Astrocyte of the cerebellum (primary cell): ENCODE data around the gene PPP1R12B.
"Not testable (repeated sequence)": the region's sequence is repeated elsewhere in the genome, so short reads cannot be mapped to it uniquely, and the experiment has no call there.

ENCODE experiments used
- DNase-seq: peaks from one replicate; pipeline ENCODE4 v3.0.0-alpha.2; 2011; ENCODE audit warnings: low read depth
- H3K4me3 ChIP-seq: 2 replicates; pipeline ENCODE4 v1.5.1; 2011; ENCODE audit warnings: mild to moderate bottlenecking, low read depth, low read length, moderate library complexity
- CTCF ChIP-seq: IDR thresholded peaks from 2 replicates; pipeline ENCODE4 v1.5.1; 2012; ENCODE audit warnings: low read length, low read depth, moderate library complexity, mild to moderate bottlenecking; ENCODE audit errors: missing control alignments
- in situ Hi-C: cut with HindIII; loops from 2 replicates; pipeline ENCODE4 v1.10.0; 2017; ENCODE audit warnings: low sequenced_read_pairs

Gene PPP1R12B

DNA sequence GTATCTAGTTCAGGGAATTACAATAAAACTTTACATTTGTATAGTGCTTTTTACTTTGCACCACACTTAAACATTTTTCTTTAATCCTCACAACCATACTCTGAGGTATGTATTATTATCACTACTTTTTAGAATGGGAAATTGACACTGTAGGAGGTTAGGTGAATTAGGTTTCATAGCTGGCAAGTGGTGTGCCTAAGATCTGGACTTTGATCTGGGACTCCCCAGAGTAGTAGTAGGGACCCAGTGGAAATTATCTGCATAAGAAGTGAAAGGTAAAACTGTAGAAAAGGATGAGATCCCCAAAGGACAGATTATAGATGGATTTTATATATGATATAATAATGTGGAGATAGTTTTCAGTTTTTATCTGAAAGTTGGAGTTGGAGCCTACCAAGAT, 85.6 kb downstream of the PPP1R12B start:
- DNase-seq: no peak
- H3K4me3 ChIP-seq: no peak overlapping the region
- in situ Hi-C loops: no loop called here
- TF ChIP-seq CTCF: no peak

DNA sequence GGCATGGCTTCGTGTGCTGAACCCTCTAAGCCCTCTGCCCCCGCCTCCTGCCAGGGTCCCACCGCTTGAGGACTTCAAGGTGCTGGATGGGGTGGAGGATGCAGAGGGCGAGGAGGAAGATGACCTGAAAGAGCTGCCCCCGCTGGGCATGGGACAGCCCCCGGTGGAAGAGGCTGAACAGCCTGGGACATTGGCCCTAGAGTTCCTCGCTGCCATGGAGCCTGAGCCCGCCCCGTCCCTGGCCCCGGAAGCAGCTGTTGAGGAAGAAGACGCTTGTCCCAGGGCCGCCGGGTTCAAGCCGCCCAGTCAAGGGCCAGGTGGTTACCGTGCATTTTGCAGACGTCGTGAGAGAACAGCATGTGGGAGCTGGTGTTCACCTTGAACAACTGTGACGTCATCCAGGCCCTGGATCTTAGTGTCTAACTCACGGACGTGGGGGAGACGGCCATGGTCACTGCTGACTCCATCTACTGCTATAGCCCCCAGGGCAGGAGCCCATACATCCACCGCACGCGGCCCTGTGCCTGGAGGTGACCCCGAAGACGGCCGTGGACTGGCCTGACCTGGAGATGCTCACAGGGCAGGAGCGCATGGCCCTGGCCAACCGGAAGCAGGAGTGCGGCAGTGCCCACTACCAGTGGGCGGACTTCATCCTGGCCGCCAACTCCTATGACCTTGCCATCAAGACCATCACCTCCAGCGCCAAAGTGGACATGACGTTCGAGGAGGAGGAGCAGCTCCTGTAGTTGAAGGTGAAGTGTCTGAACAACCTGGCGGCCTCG, 90.1 kb downstream of the PPP1R12B start:
- no peak for DNase-seq
- TF ChIP-seq CTCF: no peak
- in situ Hi-C loops: no loop called here
- no peak overlapping the region for H3K4me3 ChIP-seq

DNA sequence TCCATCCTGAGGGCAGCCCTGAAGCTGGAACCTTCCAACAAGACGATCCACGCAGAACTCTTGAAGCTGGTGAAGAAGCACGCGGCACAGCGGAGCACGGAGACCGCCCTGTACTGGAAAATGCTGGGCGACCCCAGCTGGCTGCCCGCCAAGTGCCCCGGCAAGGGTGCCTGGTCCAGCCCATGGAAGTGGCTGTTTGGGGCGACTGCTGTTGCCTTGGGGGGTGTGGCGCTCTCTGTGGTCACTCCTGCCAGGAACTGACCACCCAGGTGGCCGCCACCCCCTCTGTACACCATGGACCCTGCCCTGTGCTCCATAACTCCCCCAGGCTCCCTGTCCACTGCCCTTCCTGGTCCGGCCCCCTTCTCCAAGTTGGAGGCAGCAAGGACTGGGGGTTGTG, 90.8 kb downstream of the PPP1R12B start:
- H3K4me3 ChIP-seq: no peak overlapping the region
- TF ChIP-seq CTCF: no peak
- DNase-seq: no peak
- in situ Hi-C loops: no loop called here

DNA sequence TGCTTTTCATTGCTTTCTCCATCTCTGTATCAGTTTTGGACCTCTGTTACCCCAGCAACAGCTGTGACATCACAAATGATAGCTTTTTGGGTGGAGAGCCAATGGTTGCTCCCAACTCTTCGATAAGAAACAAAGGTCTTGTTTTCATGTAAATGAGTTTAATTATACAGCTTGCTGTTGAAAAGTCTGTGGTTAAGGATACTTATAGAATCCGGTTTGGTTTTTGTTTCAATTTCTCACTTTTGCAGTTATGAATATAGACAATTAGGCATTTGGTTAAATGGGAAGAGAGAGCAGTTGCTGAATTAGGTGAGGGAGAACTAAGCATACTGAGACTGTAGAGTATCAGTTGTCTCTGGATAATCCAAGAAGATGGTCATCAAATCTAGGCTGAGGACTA, 99.6 kb downstream of the PPP1R12B start:
- in situ Hi-C loops: loop anchor here (10.0 kb wide), 1 partner anchor 83 kb away; no protein-coding TSS in a partner anchor
- not testable (repeated sequence) for H3K4me3 ChIP-seq, DNase-seq

DNA sequence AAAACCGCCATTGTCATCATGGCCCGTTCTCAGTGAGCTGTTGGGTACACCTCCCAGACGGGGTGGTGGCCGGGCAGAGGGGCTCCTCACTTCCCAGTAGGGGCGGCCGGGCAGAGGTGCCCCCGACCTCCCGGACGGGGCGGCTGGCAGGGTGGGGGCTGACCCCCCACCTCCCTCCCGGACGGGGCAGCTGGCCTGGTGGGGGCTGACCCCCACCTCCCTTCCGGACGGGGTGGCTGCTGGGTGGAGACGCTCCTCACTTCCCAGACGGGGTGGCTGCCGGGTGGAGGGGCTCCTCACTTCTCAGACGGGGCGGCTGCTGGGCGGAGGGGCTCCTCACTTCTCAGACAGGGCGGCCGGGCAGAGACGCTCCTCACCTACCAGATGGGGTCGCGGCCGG, 103.1 kb downstream of the PPP1R12B start:
- in situ Hi-C loops, DNase-seq, H3K4me3 ChIP-seq: not testable (repeated sequence)

GRCh38 chr1:202452508-202452907, 104.0 kb downstream of the PPP1R12B start:
- DNase-seq: no peak
- H3K4me3 ChIP-seq: no peak overlapping the region
- TF ChIP-seq CTCF: no peak
- in situ Hi-C loops: no loop called here

- in situ Hi-C loops, H3K4me3 ChIP-seq: not testable (repeated sequence)
- DNase-seq: peak; percentile 6
These were observed 108.1 kb downstream of the PPP1R12B start for GRCh38 chr1:202456372-202457169.

DNA sequence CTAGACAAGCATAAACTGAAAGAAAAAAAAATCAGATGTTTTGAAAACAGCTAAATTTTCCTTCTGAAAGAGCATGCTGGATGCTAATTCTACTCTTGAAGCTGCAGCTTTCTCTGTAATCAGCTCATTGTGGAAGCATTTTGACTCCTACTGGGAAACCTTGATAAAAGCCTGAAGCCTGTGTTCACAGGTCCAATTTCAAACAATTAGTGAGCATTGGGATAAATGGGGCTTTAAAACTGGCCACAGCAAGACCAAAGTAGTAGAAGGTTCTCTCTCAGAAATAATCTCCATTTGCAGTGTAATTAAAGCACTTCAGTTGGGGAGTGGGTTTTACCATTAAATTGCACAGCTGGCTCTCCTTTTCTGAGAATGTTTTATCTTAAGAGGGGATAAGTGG, 110.2 kb downstream of the PPP1R12B start:
- DNase-seq, in situ Hi-C loops: not testable (repeated sequence)

GRCh38 chr1:202459470-202460142, 111.1 kb downstream of the PPP1R12B start:
- DNase-seq, in situ Hi-C loops, H3K4me3 ChIP-seq: not testable (repeated sequence)

More for the DNA sequence above, 110.2 kb downstream of the PPP1R12B start:
- not testable (repeated sequence) for H3K4me3 ChIP-seq

DNA sequence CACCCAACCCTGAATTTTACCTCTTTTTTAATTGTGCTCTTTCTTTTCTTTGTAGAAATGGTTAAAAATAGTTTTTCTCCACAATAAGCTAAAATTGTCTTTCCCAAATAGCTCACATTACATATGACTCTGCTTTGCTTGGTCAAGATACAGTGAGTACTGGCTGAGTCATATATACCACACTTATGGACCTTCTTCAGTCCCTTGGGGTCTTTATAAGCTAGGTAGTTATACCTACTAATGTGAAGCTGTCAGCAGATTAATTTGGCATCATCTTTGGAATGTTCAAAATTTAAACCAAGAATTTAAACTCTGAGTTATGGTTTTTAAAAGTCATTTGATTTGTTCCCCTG, 111.6 kb downstream of the PPP1R12B start:
- DNase-seq: peak; percentile 28
- in situ Hi-C loops, H3K4me3 ChIP-seq: not testable (repeated sequence)
